ENCODE measurements around the gene STK11IP.

Gene STK11IP

DNA sequence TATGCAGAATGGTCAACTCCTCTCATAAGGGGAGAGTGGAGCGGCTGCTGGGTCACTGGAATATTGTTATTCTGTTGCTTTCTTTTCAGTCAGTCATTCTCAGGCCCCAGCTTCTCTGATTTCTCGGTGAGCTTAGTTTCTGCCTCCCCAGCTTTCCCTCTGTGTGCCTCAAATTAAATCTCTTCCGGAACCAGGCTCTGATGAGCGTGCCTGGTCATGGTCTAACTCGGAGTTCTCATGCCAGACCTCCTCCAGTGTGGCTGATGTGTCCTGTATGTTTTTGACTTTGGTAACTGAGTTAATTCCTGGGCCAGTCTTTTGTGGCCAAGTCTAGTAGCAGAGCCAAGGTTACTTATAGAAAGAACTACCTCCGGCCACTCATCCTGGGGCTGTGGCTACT is 4.9 kb upstream of the STK11IP start:
- H3K9me3 Mint-ChIP-seq: no peaks in the 10 kb centered on the region
- no peak for ATAC-seq (ENCODE audit: low read depth)

DNA sequence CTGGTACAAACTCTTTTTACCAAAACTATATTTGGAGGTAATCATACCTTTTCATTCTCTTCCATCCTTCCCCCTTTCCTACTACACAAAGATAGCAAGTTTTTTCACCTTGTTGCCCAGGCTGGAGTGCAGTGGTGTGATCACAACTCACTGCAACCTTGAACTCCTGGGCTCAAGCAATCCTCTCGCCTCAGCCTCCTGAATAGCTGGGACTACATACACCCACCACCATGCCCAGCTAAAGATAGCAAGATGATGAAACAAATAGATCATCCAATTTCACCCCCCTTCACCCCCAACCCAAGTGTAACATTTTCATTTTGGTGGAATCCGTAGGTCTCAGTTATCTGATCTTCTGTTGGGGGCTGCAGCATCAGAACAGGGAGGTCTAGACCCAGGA is 4.5 kb upstream of the STK11IP start:
- H3K4me3 Mint-ChIP-seq: no peak overlapping the region

More for the DNA sequence above, 4.9 kb upstream of the STK11IP start:
- Mint-ChIP-seq H3K4me1 (no peaks in the 10 kb centered on the region), H3K27ac (no peak overlapping the region), H3K27me3 (peaks cover 13% of the 10 kb centered on the region), H3K4me3 (no peak overlapping the region), H3K36me3 (no peaks in the 10 kb centered on the region)
- no peak for DNase-seq (ENCODE audit: low spot score in 2 of 2)

GRCh38 chr2:219595256-219595655 is 2.4 kb upstream of the STK11IP start:
- H3K36me3 Mint-ChIP-seq: peaks cover 2% of the 10 kb centered on the region
- no peaks in the 10 kb centered on the region for H3K9me3 Mint-ChIP-seq
- H3K27ac Mint-ChIP-seq: no peak overlapping the region
- DNase-seq (ENCODE audit: low spot score in 2 of 2) (no peak), ATAC-seq (ENCODE audit: low read depth) (no peak)
- peaks cover 12% of the 10 kb centered on the region for H3K27me3 Mint-ChIP-seq
- H3K4me3 Mint-ChIP-seq: no peak overlapping the region
- peaks cover 6% of the 10 kb centered on the region for H3K4me1 Mint-ChIP-seq

More for the DNA sequence above, 4.5 kb upstream of the STK11IP start:
- no peaks in the 10 kb centered on the region for H3K9me3 Mint-ChIP-seq
- peaks cover 12% of the 10 kb centered on the region for H3K27me3 Mint-ChIP-seq
- H3K36me3 Mint-ChIP-seq: no peaks in the 10 kb centered on the region
- H3K27ac Mint-ChIP-seq: no peak overlapping the region
- peaks cover 2% of the 10 kb centered on the region for H3K4me1 Mint-ChIP-seq
- no peak for DNase-seq (ENCODE audit: low spot score in 2 of 2)
- ATAC-seq (ENCODE audit: low read depth): no peak

- Mint-ChIP-seq H3K36me3 (peaks cover 13% of the 10 kb centered on the region), H3K4me3 (peak overlapping the region; percentile 90), H3K9me3 (no peaks in the 10 kb centered on the region), H3K4me1 (peaks cover 6% of the 10 kb centered on the region), H3K27ac (peak overlapping the region; percentile 86), H3K27me3 (peaks cover 12% of the 10 kb centered on the region)
- ATAC-seq (ENCODE audit: low read depth) (no peak), DNase-seq (ENCODE audit: low spot score in 2 of 2) (no peak)
These were observed 604 bp upstream of the STK11IP start for GRCh38 chr2:219596954-219597551.

- H3K9me3 Mint-ChIP-seq: no peaks in the 10 kb centered on the region
- H3K27ac Mint-ChIP-seq: peak overlapping the region; percentile 86
- no peak for ATAC-seq (ENCODE audit: low read depth)
- H3K4me1 Mint-ChIP-seq: peaks cover 6% of the 10 kb centered on the region
- peak overlapping the region; percentile 90 for H3K4me3 Mint-ChIP-seq
- H3K36me3 Mint-ChIP-seq: peaks cover 17% of the 10 kb centered on the region
- no peak for DNase-seq (ENCODE audit: low spot score in 2 of 2)
- peaks cover 4% of the 10 kb centered on the region for H3K27me3 Mint-ChIP-seq
These were observed 836 bp downstream of the STK11IP start for GRCh38 chr2:219598308-219599078.

- Mint-ChIP-seq H3K27ac (no peak overlapping the region), H3K36me3 (peaks cover 40% of the 10 kb centered on the region), H3K4me1 (peaks cover 15% of the 10 kb centered on the region), H3K4me3 (peak overlapping the region; percentile 25), H3K9me3 (no peaks in the 10 kb centered on the region), H3K27me3 (no peaks in the 10 kb centered on the region)
- no peak for DNase-seq (ENCODE audit: low spot score in 2 of 2)
- peak; percentile 99 for ATAC-seq (ENCODE audit: low read depth)
These were observed 6.1 kb downstream of the STK11IP start for GRCh38 chr2:219603771-219604170.

- no peaks in the 10 kb centered on the region for H3K27me3 Mint-ChIP-seq
- H3K36me3 Mint-ChIP-seq: peaks cover 40% of the 10 kb centered on the region
- no peak overlapping the region for H3K27ac Mint-ChIP-seq
- no peaks in the 10 kb centered on the region for H3K9me3 Mint-ChIP-seq
- ATAC-seq (ENCODE audit: low read depth) (no peak), DNase-seq (ENCODE audit: low spot score in 2 of 2) (no peak)
- no peak overlapping the region for H3K4me3 Mint-ChIP-seq
- H3K4me1 Mint-ChIP-seq: peaks cover 12% of the 10 kb centered on the region
These were observed 7.9 kb downstream of the STK11IP start for GRCh38 chr2:219605607-219605954.

DNA sequence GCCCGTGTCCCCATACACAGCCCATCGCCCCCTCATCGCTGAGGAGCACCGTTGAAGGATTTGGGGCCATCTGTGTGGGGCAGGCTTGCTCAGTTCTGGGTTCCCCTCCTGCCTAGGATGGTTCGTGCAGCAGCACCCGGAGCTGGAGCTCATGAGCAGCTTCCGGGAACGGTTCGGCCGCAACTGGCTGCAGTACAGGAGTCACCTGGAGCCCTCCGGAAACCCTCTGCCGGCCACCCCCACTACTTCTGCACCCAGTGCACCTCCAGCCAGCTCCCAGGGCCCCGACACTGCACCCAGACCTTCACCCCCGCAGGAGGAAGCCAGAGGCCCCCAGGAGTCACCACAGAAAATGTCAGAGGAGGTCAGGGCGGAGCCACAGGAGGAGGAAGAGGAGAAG is 10.3 kb downstream of the STK11IP start:
- Mint-ChIP-seq H3K36me3 (peaks cover 34% of the 10 kb centered on the region), H3K9me3 (no peaks in the 10 kb centered on the region), H3K4me3 (no peak overlapping the region), H3K27ac (no peak overlapping the region), H3K4me1 (peaks cover 22% of the 10 kb centered on the region), H3K27me3 (no peaks in the 10 kb centered on the region)
- no peak for DNase-seq (ENCODE audit: low spot score in 2 of 2)
- ATAC-seq (ENCODE audit: low read depth): no peak

DNA sequence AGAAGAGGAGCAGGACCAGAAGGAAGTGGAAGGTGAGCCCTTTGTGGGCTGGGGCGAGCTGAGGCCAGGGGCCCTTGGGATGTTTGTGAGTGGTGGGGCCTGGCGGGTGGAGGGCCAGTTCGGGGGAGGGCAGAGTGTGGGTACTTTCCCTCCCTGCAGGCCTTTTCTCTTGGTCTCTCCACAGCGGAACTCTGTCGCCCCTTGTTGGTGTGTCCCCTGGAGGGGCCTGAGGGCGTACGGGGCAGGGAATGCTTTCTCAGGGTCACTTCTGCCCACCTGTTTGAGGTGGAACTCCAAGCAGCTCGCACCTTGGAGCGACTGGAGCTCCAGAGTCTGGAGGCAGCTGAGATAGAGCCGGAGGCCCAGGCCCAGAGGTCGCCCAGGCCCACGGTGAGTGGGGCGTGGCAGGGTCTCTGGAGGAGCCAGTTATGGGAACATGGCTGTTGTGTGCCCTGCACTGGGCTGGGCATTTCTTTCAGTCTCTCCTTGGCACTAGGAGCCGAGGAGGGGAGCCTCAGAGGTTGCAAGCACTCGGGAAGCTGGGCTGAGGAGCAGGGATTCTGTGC is 10.8 kb downstream of the STK11IP start:
- Mint-ChIP-seq H3K4me1 (peaks cover 25% of the 10 kb centered on the region), H3K4me3 (no peak overlapping the region), H3K27me3 (no peaks in the 10 kb centered on the region), H3K9me3 (no peaks in the 10 kb centered on the region), H3K36me3 (peaks cover 36% of the 10 kb centered on the region), H3K27ac (no peak overlapping the region)
- ATAC-seq (ENCODE audit: low read depth) (no peak), DNase-seq (ENCODE audit: low spot score in 2 of 2) (no peak)

GRCh38 chr2:219609149-219609750 is 11.6 kb downstream of the STK11IP start:
- DNase-seq (ENCODE audit: low spot score in 2 of 2) (no peak), ATAC-seq (ENCODE audit: low read depth) (no peak)
- no peaks in the 10 kb centered on the region for H3K9me3 Mint-ChIP-seq
- H3K36me3 Mint-ChIP-seq: peaks cover 35% of the 10 kb centered on the region
- H3K4me3 Mint-ChIP-seq: no peak overlapping the region
- H3K4me1 Mint-ChIP-seq: peaks cover 19% of the 10 kb centered on the region
- no peaks in the 10 kb centered on the region for H3K27me3 Mint-ChIP-seq
- H3K27ac Mint-ChIP-seq: no peak overlapping the region

DNA sequence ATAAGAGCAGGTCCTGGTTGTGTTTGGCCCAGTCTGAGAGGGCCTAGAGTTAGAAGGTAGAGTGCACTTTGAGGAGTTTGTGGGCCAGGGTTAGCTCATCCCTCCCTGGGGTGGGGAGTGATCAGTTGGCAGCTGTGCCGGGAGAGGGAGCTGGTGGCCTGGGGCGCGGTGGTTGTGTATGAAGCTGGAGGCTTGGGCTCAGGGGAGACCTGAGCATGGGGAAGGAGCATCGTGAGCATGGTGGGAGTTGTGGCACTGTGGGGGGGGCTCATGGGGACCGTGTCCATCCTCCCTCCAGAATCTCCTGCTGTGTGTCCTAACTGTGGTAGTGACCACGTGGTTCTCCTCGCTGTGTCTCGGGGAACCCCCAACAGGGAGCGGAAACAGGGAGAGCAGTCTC is 13.6 kb downstream of the STK11IP start:
- no peak overlapping the region for H3K4me3 Mint-ChIP-seq
- H3K4me1 Mint-ChIP-seq: peaks cover 12% of the 10 kb centered on the region
- H3K36me3 Mint-ChIP-seq: peaks cover 41% of the 10 kb centered on the region
- no peak overlapping the region for H3K27ac Mint-ChIP-seq
- no peak for ATAC-seq (ENCODE audit: low read depth)
- DNase-seq (ENCODE audit: low spot score in 2 of 2): no peak
- H3K9me3 Mint-ChIP-seq: no peaks in the 10 kb centered on the region
- H3K27me3 Mint-ChIP-seq: no peaks in the 10 kb centered on the region

DNA sequence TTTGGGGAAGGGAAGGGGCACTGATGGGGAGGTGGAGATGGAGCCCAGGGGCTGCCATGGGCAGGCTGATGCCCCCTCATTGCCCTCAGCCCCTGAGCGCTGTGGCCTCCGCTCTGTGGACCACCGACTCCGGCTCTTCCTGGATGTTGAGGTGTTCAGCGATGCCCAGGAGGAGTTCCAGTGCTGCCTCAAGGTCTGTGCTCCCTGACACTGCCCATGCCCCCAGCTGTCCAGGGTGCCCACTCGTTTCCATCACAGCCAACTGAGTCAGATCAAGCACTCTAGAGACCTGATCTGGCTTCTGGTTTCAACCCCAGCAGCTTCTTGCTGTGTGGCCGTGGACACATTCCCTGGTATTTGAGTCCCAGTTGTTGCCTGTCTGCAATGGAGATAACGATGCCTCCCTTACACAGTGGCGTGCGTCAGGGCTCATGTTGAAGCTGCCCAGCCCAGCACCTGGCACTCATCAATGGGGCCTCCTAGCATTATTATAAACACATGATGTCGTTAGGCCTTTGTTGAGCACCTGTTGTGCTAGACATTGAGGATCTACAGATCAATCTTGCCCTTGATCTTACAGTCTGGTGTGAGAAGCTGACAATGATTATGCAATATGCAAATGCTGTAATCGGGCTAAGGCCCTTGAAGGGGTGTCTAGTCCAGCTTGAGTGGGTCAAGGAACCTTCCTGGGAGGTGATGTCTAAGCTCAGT is 14.4 kb downstream of the STK11IP start:
- no peaks in the 10 kb centered on the region for H3K27me3 Mint-ChIP-seq
- H3K27ac Mint-ChIP-seq: no peak overlapping the region
- DNase-seq (ENCODE audit: low spot score in 2 of 2): no peak
- peak overlapping the region; percentile 33 for H3K4me3 Mint-ChIP-seq
- no peak for ATAC-seq (ENCODE audit: low read depth)
- H3K36me3 Mint-ChIP-seq: peaks cover 35% of the 10 kb centered on the region
- no peaks in the 10 kb centered on the region for H3K9me3 Mint-ChIP-seq
- H3K4me1 Mint-ChIP-seq: peaks cover 12% of the 10 kb centered on the region

- Mint-ChIP-seq H3K27ac (peak overlapping the region; percentile 19), H3K4me3 (peak overlapping the region; percentile 47), H3K9me3 (no peaks in the 10 kb centered on the region), H3K4me1 (peaks cover 12% of the 10 kb centered on the region), H3K27me3 (no peaks in the 10 kb centered on the region), H3K36me3 (peaks cover 31% of the 10 kb centered on the region)
- ATAC-seq (ENCODE audit: low read depth) (peak; percentile 100), DNase-seq (ENCODE audit: low spot score in 2 of 2) (peak in 1 of 2 donors; percentile 45)
These were observed 15.1 kb downstream of the STK11IP start for GRCh38 chr2:219612577-219613286.
